ENCODE data around the gene MARS2. TPM values are rescaled to one million over a fixed set of nuclear protein-coding genes. Genes with fewer than 3 reads are reported as not detected.

Gene MARS2
- total and polyA plus RNA-seq, 4 donors = 1.9 to 7.2 (median 5.6) TPM

DNA sequence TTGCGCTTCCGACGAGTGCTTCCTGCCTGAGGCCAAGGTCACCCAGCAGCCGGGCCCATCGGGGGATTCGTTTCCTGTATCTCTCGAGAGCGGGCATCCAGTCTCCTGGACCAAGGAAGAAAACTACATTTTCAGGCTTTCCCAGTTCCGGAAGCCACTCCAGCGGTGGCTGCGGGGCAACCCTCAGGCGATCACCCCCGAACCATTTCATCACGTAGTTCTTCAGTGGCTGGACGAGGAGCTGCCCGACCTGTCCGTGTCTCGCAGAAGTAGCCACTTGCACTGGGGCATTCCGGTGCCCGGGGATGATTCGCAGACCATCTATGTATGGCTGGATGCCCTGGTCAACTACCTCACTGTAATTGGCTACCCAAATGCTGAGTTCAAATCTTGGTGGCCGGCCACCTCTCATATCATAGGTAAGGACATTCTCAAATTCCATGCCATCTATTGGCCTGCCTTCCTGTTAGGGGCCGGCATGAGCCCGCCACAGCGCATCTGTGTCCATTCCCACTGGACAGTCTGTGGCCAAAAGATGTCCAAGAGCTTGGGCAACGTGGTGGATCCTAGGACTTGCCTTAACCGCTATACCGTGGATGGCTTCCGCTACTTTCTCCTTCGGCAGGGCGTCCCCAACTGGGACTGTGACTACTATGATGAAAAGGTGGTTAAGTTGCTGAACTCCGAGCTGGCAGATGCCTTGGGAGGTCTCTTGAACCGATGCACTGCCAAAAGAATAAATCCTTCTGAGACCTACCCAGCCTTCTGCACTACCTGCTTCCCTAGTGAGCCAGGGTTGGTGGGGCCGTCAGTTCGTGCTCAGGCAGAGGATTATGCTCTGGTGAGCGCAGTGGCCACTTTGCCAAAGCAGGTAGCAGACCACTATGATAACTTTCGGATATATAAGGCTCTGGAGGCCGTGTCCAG is 1.0 kb downstream of the MARS2 start:
- Histone ChIP-seq H3K36me3 (ENCODE audit: control insufficient read depth in 4 of 4, insufficient read depth in 4 of 4, low read length in 4 of 4) (peaks cover 0 to 2% (median under 1%) of the 10 kb centered on the region in 4 donors), H3K4me3 (peak overlapping the region; percentile 99), H3K9me3 (ENCODE audit: control insufficient read depth in 4 of 4, insufficient read depth in 3 of 4, low read length in 3 of 4) (peaks cover 0 to 2% (median 0%) of the 10 kb centered on the region in 4 donors), H3K9ac (ENCODE audit: insufficient read depth in 1 of 2, low read length in 2 of 2) (no peak overlapping the region), H3K27ac (ENCODE audit: low read depth in 1 of 2, low read length in 1 of 2) (peak overlapping the region; percentile 71 to 92), H3K27me3 (ENCODE audit: control insufficient read depth in 3 of 3, insufficient read depth in 3 of 3, low read length in 2 of 3) (no peaks in the 10 kb centered on the region), H3K4me1 (ENCODE audit: control insufficient read depth in 5 of 5, insufficient read depth in 5 of 5, low read length in 5 of 5) (peaks cover 9 to 28% (median 11%) of the 10 kb centered on the region in 5 donors)
- TF ChIP-seq, protein P1, sequence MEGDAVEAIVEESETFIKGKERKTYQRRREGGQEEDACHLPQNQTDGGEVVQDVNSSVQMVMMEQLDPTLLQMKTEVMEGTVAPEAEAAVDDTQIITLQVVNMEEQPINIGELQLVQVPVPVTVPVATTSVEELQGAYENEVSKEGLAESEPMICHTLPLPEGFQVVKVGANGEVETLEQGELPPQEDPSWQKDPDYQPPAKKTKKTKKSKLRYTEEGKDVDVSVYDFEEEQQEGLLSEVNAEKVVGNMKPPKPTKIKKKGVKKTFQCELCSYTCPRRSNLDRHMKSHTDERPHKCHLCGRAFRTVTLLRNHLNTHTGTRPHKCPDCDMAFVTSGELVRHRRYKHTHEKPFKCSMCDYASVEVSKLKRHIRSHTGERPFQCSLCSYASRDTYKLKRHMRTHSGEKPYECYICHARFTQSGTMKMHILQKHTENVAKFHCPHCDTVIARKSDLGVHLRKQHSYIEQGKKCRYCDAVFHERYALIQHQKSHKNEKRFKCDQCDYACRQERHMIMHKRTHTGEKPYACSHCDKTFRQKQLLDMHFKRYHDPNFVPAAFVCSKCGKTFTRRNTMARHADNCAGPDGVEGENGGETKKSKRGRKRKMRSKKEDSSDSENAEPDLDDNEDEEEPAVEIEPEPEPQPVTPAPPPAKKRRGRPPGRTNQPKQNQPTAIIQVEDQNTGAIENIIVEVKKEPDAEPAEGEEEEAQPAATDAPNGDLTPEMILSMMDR (IDR thresholded peaks at IDR 0.05; ENCODE audit: control extremely low read depth, extremely low read depth) = no peak
- WGBS, 2 donors = 16 to 21% methylated on average over 38 of the region's 38 CpGs
- ATAC-seq (ENCODE audit: insufficient read depth, low FRiP score) (no peak), DNase-seq (peak; percentile 25 to 38 (median 30))

DNA sequence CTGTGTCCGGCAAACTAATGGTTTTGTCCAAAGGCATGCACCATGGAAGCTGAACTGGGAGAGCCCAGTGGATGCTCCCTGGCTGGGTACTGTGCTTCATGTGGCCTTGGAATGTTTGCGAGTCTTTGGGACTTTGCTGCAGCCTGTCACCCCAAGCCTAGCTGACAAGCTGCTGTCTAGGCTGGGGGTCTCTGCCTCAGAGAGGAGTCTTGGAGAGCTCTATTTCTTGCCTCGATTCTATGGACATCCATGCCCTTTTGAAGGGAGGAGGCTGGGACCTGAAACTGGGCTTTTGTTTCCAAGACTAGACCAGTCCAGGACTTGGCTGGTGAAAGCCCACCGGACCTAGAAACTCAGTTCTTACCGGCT is 1.7 kb downstream of the MARS2 start:
- no peak overlapping the region for H3K9ac ChIP-seq (ENCODE audit: insufficient read depth in 1 of 2, low read length in 2 of 2)
- DNase-seq = no peak
- H3K4me3 ChIP-seq = peak overlapping the region; percentile 99
- ATAC-seq (ENCODE audit: insufficient read depth, low FRiP score) = no peak
- H3K9me3 ChIP-seq (ENCODE audit: control insufficient read depth in 4 of 4, insufficient read depth in 3 of 4, low read length in 3 of 4) = peaks cover 0 to 2% (median 0%) of the 10 kb centered on the region in 4 donors
- peaks cover 0 to 4% (median under 1%) of the 10 kb centered on the region in 4 donors for H3K36me3 ChIP-seq (ENCODE audit: control insufficient read depth in 4 of 4, insufficient read depth in 4 of 4, low read length in 4 of 4)
- TF ChIP-seq, protein P1 (IDR thresholded peaks at IDR 0.05; ENCODE audit: control extremely low read depth, extremely low read depth) = no peak
- no peak overlapping the region for H3K27ac ChIP-seq (ENCODE audit: low read depth in 1 of 2, low read length in 1 of 2)
- peaks cover 9 to 28% (median 11%) of the 10 kb centered on the region in 5 donors for H3K4me1 ChIP-seq (ENCODE audit: control insufficient read depth in 5 of 5, insufficient read depth in 5 of 5, low read length in 5 of 5)
- no peaks in the 10 kb centered on the region for H3K27me3 ChIP-seq (ENCODE audit: control insufficient read depth in 3 of 3, insufficient read depth in 3 of 3, low read length in 2 of 3)
- WGBS, 2 donors = 57 to 72% methylated on average over 5 of the region's 5 CpGs

DNA sequence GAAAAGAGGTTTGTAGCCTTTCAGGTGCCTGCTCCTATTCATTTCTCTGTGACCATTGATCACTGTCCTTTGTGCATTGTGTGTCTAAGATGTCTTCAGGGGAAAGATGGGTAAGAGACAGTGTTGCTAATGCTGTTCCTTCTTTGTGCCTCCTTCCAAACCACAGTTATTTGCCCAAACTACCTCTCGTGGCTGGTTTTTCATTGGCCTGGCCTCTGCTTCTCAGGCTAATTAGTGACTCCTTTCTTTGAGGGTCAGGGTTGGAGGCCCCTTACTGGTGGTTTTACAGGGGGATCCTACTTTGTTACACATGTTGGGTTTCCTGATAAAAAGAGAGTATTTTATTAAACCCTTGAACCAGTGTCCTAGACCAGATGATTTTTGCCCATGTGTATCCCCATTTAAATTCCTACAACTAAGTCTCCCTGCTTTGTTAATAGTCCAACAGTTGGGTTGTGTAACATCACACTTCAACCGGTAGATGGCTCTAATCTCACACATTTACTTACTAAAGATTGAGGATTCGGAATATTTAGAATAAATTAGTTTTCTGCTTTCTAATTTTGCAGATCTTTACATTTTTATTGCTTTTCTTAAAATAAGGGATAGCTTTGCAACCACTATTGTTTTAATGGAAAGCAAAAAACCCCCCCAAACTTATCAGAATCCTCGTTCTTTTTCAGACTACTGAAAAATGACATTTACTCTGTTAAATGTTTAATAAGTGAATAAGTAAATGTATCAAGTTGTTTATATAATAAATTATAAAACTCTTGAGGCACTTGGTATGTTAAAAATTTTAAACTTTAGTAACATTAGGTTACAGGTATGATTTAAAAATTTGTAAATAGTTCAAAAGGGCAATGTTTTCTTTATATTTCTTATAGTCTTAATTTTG is 2.4 kb downstream of the MARS2 start:
- WGBS, 2 donors = 12 to 21% methylated on average over 4 of the region's 4 CpGs

More for the DNA sequence above, 2.4 kb downstream of the MARS2 start:
- Histone ChIP-seq H3K27ac (ENCODE audit: low read depth in 1 of 2, low read length in 1 of 2) (no peak overlapping the region), H3K4me1 (ENCODE audit: control insufficient read depth in 5 of 5, insufficient read depth in 5 of 5, low read length in 5 of 5) (peaks cover 9 to 28% (median 11%) of the 10 kb centered on the region in 5 donors), H3K4me3 (peak overlapping the region; percentile 38), H3K9me3 (ENCODE audit: control insufficient read depth in 4 of 4, insufficient read depth in 3 of 4, low read length in 3 of 4) (peaks cover 0 to 2% (median 0%) of the 10 kb centered on the region in 4 donors), H3K36me3 (ENCODE audit: control insufficient read depth in 4 of 4, insufficient read depth in 4 of 4, low read length in 4 of 4) (peaks cover 0 to 4% (median under 1%) of the 10 kb centered on the region in 4 donors), H3K9ac (ENCODE audit: insufficient read depth in 1 of 2, low read length in 2 of 2) (peak overlapping the region in 1 of 2 donors; percentile 46), H3K27me3 (ENCODE audit: control insufficient read depth in 3 of 3, insufficient read depth in 3 of 3, low read length in 2 of 3) (no peaks in the 10 kb centered on the region)
- DNase-seq (peak in 2 of 3 donors; percentile 73 to 77), ATAC-seq (ENCODE audit: insufficient read depth, low FRiP score) (no peak)
- TF ChIP-seq, protein P1 (IDR thresholded peaks at IDR 0.05; ENCODE audit: control extremely low read depth, extremely low read depth) = peak; percentile 56
